Peyer's patch (tissue), 4 donors: ENCODE measurements around the gene ZNF311.

Experiments
- CTCF ChIP-seq, 6 experiments: fragments of 450-650 bp in 4 of 6; fragments of 200-600 bp in 2 of 6; sonication (generic) in 1 of 6; IDR thresholded peaks; one replicate each; pipeline ENCODE4 v1.5.1; 2017 to 2019; ENCODE audit warnings: antibody characterized with exemption in 6 of 6, mild to moderate bottlenecking in 3 of 6, moderate library complexity in 1 of 6
- POLR2A ChIP-seq, 2 donors: fragments of 450-650 bp; IDR thresholded peaks; one replicate each; pipeline ENCODE4 v1.5.1; 2017; ENCODE audit warnings: antibody characterized with exemption in 2 of 2, mild to moderate bottlenecking in 2 of 2, moderate library complexity in 2 of 2

- no peak for TF ChIP-seq POLR2A (IDR thresholded peaks at IDR 0.05)
- no peak for TF ChIP-seq CTCF (IDR thresholded peaks at IDR 0.05)
These were observed 22.4 kb downstream of the ZNF311 start for GRCh38 chr6:28982476-28983266.
